ENCODE results near the gene ZNF280A. TPM values are rescaled to one million over a fixed set of nuclear protein-coding genes. Genes with fewer than 3 reads are reported as not detected.
A peak's percentile ranks its signal among the peaks of the same experiment; 100 is the strongest.

ZNF280A gene
- total RNA-seq: not detected

- CTCF ChIA-PET: interaction anchor here (1.0 to 1.1 kb wide), 2 partner anchors 11 to 57 kb away, joined by 3 read pairs; no protein-coding TSS in a partner anchor
- no peak within 1 kb of the TSS for H3K4me3 Mint-ChIP-seq
- H3K27ac Mint-ChIP-seq: no peak within 1 kb of the TSS
- H3K36me3 Mint-ChIP-seq (ENCODE audit: low read depth): no peaks in the 10 kb centered on the region
- DNase-seq: no peak
- H3K27me3 Mint-ChIP-seq (ENCODE audit: low read depth): peaks cover 18% of the 10 kb centered on the region
- intact Hi-C loops (cut with micrococcal nuclease): no loop called here
- no peaks in the 10 kb centered on the region for H3K4me1 Mint-ChIP-seq (ENCODE audit: low read depth)
- H3K9me3 Mint-ChIP-seq: no peaks in the 10 kb centered on the region
Measured at GRCh38 chr22:22520020-22520656, at the start of gene ZNF280A. TSS of gene ZNF280A (minus strand) at chr22:22520270. CDS start at chr22:22515630, 4,640 bp downstream.

GRCh38 chr22:22569218-22569617 lies 49.1 kb upstream of the ZNF280A start:
- Mint-ChIP-seq H3K27me3 (ENCODE audit: low read depth) (peaks cover 18% of the 10 kb centered on the region), H3K4me1 (ENCODE audit: low read depth) (no peaks in the 10 kb centered on the region), H3K9me3 (no peaks in the 10 kb centered on the region), H3K36me3 (ENCODE audit: low read depth) (no peaks in the 10 kb centered on the region), H3K27ac (no peak overlapping the region), H3K4me3 (no peak overlapping the region)
- no peak for DNase-seq
- intact Hi-C loops (cut with micrococcal nuclease): no loop called here
- CTCF ChIA-PET: interaction anchor here (1.0 kb wide), 1 partner anchor 18 kb away, joined by 3 read pairs; no protein-coding TSS in a partner anchor

DNA sequence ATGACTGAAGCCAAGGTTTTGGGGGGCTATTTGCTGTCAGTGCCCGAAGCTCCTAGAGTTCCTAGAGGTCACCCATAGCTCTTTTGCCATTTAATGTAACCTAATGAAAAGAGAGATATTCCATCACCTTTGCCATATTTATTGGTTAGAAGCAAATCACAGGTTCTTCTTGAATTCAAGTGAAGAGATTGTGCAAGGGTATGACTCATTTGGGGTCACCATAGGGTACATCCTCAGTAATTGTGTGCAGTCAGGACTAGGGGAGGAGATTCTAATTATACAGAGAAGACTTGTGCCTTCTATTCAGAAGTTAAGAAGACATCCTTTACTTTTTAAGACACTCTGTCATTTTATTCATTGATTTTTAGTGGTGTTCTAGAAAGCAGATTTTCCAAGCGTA lies 45.9 kb upstream of the ZNF280A start:
- Mint-ChIP-seq H3K4me1 (ENCODE audit: low read depth) (no peaks in the 10 kb centered on the region), H3K27ac (no peak overlapping the region), H3K4me3 (no peak overlapping the region), H3K9me3 (no peaks in the 10 kb centered on the region), H3K36me3 (ENCODE audit: low read depth) (no peaks in the 10 kb centered on the region), H3K27me3 (ENCODE audit: low read depth) (peaks cover 18% of the 10 kb centered on the region)
- DNase-seq: no peak
- intact Hi-C loops (cut with micrococcal nuclease): no loop called here
- CTCF ChIA-PET: no interaction called here

- Mint-ChIP-seq H3K36me3 (ENCODE audit: low read depth) (no peaks in the 10 kb centered on the region), H3K9me3 (no peaks in the 10 kb centered on the region), H3K27me3 (ENCODE audit: low read depth) (no peaks in the 10 kb centered on the region), H3K4me1 (ENCODE audit: low read depth) (peaks cover 2% of the 10 kb centered on the region), H3K4me3 (no peak within 1 kb of the TSS), H3K27ac (no peak within 1 kb of the TSS)
- CTCF ChIA-PET: interaction anchor here (0.6 to 1.7 kb wide), 6 partner anchors 9 to 76 kb away, joined by 3 to 6 read pairs (median 4); no protein-coding TSS in a partner anchor
- intact Hi-C loops (cut with micrococcal nuclease): loop anchor here (2.0 kb wide), 1 partner anchor 96 kb away; no protein-coding TSS in a partner anchor
- peak; percentile 89 for DNase-seq
Measured at GRCh38 chr22:22558972-22559603, 39.0 kb upstream of the ZNF280A start, which contains the start of gene PRAME. TSS of gene PRAME (minus strand) at chr22:22559265. CDS start at chr22:22556832, 2,433 bp downstream.

- no peaks in the 10 kb centered on the region for H3K36me3 Mint-ChIP-seq (ENCODE audit: low read depth)
- H3K27ac Mint-ChIP-seq: no peak overlapping the region
- CTCF ChIA-PET: interaction anchor here (0.6 to 1.7 kb wide), 4 partner anchors 8 to 47 kb away, joined by 3 to 6 read pairs (median 4); no protein-coding TSS in a partner anchor
- intact Hi-C loops (cut with micrococcal nuclease): loop anchor here (2.0 kb wide), 1 partner anchor 96 kb away; no protein-coding TSS in a partner anchor
- H3K4me3 Mint-ChIP-seq: no peak overlapping the region
- peaks cover 2% of the 10 kb centered on the region for H3K4me1 Mint-ChIP-seq (ENCODE audit: low read depth)
- no peak for DNase-seq
- no peaks in the 10 kb centered on the region for H3K9me3 Mint-ChIP-seq
- H3K27me3 Mint-ChIP-seq (ENCODE audit: low read depth): no peaks in the 10 kb centered on the region
Measured at GRCh38 chr22:22558071-22558971, 38.3 kb upstream of the ZNF280A start.

GRCh38 chr22:22556995-22557925 lies 37.2 kb upstream of the ZNF280A start:
- Mint-ChIP-seq H3K27ac (no peak overlapping the region), H3K27me3 (ENCODE audit: low read depth) (no peaks in the 10 kb centered on the region), H3K9me3 (no peaks in the 10 kb centered on the region), H3K36me3 (ENCODE audit: low read depth) (no peaks in the 10 kb centered on the region), H3K4me1 (ENCODE audit: low read depth) (peaks cover 2% of the 10 kb centered on the region), H3K4me3 (no peak overlapping the region)
- intact Hi-C loops (cut with micrococcal nuclease): no loop called here
- no peak for DNase-seq
- CTCF ChIA-PET: no interaction called here

- Mint-ChIP-seq H3K9me3 (no peaks in the 10 kb centered on the region), H3K27me3 (ENCODE audit: low read depth) (no peaks in the 10 kb centered on the region), H3K36me3 (ENCODE audit: low read depth) (no peaks in the 10 kb centered on the region), H3K27ac (no peak overlapping the region), H3K4me3 (no peak overlapping the region), H3K4me1 (ENCODE audit: low read depth) (peaks cover 2% of the 10 kb centered on the region)
- CTCF ChIA-PET: no interaction called here
- DNase-seq: no peak
- intact Hi-C loops (cut with micrococcal nuclease): no loop called here
Measured at GRCh38 chr22:22556578-22556977, 36.5 kb upstream of the ZNF280A start.

DNA sequence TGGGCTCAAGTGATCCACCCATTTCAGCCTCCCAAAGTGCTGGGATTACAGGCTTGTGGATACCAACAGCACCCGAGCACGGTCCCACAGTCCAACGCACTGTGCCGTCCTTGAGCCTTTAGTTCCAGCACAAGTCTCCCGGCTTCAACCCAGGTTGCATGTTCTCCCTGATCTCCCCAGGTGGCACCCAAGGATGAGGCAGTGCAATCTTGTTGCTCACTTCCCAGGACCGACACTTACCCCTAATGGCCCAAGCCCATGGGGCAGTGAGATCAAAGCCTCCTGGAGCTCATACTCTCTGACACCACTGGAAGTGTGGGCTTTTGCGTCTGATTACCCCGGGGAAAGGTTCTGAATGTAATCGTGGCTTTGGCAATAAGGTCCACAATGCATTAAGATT lies 35.5 kb upstream of the ZNF280A start:
- intact Hi-C loops (cut with micrococcal nuclease): no loop called here
- no peak for DNase-seq
- CTCF ChIA-PET: interaction anchor here (1.2 kb wide), 1 partner anchor 17 kb away, joined by 4 read pairs; no protein-coding TSS in a partner anchor
- H3K36me3 Mint-ChIP-seq (ENCODE audit: low read depth): no peaks in the 10 kb centered on the region
- H3K4me3 Mint-ChIP-seq: no peak overlapping the region
- H3K27ac Mint-ChIP-seq: no peak overlapping the region
- H3K4me1 Mint-ChIP-seq (ENCODE audit: low read depth): peaks cover 2% of the 10 kb centered on the region
- no peaks in the 10 kb centered on the region for H3K9me3 Mint-ChIP-seq
- no peaks in the 10 kb centered on the region for H3K27me3 Mint-ChIP-seq (ENCODE audit: low read depth)

DNA sequence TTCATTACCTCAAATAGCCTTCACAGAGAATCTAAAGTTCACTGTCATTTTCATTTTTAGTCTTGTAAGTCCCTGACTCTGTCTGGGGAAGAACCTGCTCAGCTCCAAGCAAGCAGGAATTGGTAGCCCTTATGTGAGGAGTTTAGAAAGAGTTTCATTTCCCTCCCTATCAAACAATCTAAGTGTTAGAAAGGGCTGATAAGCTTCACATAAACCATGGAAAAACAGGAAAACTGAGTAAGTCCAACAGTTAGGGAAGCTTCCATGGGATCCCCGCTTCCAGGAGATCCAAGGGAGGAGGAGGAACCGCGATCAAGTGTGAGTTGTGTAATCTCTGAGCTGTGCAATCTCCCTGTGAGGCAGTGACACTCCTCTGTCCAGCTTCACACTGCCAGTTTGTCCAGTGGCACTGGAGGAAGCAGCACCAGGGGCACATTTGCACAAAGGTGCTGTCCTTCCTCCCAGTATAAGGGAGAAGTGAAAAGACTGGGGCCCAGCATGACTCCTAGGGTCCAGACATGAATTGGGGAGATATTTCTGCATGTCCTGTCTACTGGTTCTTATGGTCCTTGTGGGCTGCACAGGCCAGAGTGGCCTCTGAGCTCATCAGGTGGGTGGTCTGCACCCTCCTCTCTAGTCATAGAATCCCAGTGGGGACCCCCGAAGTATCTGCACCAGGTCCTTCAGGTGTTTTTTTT lies 34.7 kb upstream of the ZNF280A start:
- Mint-ChIP-seq H3K27me3 (ENCODE audit: low read depth) (no peaks in the 10 kb centered on the region), H3K4me1 (ENCODE audit: low read depth) (peaks cover 2% of the 10 kb centered on the region), H3K27ac (no peak overlapping the region), H3K36me3 (ENCODE audit: low read depth) (no peaks in the 10 kb centered on the region), H3K4me3 (no peak overlapping the region), H3K9me3 (no peaks in the 10 kb centered on the region)
- intact Hi-C loops (cut with micrococcal nuclease): no loop called here
- CTCF ChIA-PET: interaction anchor here (0.6 to 1.2 kb wide), 3 partner anchors 16 to 706 kb away, joined by 3 to 4 read pairs (median 3); no protein-coding TSS in a partner anchor
- no peak for DNase-seq

DNA sequence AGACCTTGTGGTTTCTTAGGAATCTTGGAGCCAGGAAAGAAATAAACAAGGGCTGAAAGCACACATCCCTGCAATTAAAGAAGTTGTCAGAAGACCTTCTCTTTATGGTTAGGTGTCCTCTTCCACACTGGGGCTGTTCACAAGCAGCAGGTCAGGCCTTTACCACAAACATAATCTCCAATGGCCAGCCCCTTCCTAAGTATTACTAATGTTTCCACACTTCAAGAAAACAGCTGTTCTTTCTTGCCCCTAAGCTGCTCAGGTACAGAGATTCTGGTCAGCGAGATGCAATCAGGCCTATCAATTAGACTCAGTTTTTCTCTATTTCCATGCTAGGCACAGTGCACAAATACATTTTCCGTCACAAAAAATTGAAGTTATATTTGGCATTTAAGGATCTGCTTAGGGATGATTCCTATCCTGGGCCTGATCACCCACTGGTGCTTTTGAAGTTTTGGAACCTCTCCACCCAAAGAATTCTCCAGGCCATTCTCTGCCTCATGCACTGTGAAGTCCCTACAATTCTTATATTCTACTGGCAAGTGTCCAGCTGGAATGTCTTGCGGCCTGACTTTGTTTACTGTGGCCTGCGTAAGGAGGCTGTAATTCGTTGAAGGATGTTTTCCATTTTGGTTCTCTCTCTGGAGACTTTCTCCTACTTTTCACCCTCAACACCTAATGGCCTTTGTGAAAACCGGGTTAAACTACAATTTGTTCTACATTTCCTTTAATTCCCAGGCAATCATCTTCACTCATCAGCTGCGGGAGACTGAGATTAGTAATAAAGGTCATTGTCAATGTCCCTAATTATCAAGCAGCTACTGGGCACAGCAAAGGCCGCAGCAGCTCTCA lies 33.9 kb upstream of the ZNF280A start:
- Mint-ChIP-seq H3K27ac (no peak overlapping the region), H3K9me3 (no peaks in the 10 kb centered on the region), H3K36me3 (ENCODE audit: low read depth) (no peaks in the 10 kb centered on the region), H3K27me3 (ENCODE audit: low read depth) (no peaks in the 10 kb centered on the region), H3K4me1 (ENCODE audit: low read depth) (peaks cover 1% of the 10 kb centered on the region), H3K4me3 (no peak overlapping the region)
- intact Hi-C loops (cut with micrococcal nuclease): no loop called here
- no peak for DNase-seq
- CTCF ChIA-PET: interaction anchor here (1.2 kb wide), 1 partner anchor 15 kb away, joined by 4 read pairs; no protein-coding TSS in a partner anchor

All from activated naive CD4-positive, alpha-beta T cell treated with anti-CD3 and anti-CD28 coated beads for 36 hours (primary cell).